GM12874 (cell line): Measurements from ENCODE around the gene ZFPM1.

Source experiments
- TF ChIP-seq, protein P1 (sequence below): IDR thresholded peaks from 2 replicates; pipeline ENCODE4 v1.5.1; 2011; ENCODE audit warnings: low read depth, mild to moderate bottlenecking, control low read depth, low read length, moderate library complexity; ENCODE audit not compliant: insufficient read depth

Gene ZFPM1

DNA sequence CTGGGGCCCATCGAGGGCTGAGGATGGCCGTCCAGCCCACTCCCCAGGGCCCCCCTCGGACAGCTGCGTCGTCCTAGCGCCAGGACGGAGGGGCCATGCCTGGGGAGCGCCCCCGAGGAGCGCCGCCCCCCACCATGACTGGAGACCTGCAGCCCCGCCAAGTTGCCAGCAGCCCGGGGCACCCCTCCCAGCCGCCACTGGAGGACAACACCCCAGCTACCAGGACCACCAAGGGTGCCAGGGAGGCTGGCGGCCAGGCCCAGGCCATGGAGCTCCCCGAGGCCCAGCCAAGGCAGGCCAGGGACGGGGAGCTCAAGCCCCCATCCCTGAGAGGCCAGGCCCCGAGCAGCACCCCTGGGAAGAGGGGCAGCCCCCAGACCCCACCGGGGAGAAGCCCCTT is 25.7 kb upstream of the ZFPM1 start:
- TF ChIP-seq, protein P1, sequence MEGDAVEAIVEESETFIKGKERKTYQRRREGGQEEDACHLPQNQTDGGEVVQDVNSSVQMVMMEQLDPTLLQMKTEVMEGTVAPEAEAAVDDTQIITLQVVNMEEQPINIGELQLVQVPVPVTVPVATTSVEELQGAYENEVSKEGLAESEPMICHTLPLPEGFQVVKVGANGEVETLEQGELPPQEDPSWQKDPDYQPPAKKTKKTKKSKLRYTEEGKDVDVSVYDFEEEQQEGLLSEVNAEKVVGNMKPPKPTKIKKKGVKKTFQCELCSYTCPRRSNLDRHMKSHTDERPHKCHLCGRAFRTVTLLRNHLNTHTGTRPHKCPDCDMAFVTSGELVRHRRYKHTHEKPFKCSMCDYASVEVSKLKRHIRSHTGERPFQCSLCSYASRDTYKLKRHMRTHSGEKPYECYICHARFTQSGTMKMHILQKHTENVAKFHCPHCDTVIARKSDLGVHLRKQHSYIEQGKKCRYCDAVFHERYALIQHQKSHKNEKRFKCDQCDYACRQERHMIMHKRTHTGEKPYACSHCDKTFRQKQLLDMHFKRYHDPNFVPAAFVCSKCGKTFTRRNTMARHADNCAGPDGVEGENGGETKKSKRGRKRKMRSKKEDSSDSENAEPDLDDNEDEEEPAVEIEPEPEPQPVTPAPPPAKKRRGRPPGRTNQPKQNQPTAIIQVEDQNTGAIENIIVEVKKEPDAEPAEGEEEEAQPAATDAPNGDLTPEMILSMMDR, result no peak

- TF ChIP-seq, protein P1, result no peak
Observed at GRCh38 chr16:88428156-88428555, 24.9 kb upstream of the ZFPM1 start.

GRCh38 chr16:88428616-88429386 is 24.3 kb upstream of the ZFPM1 start:
- TF ChIP-seq, protein P1, result no peak

- TF ChIP-seq, protein P1, result no peak
Observed at GRCh38 chr16:88429387-88430184, 23.5 kb upstream of the ZFPM1 start.

- TF ChIP-seq, protein P1, result no peak
Observed at GRCh38 chr16:88430185-88430523, 22.9 kb upstream of the ZFPM1 start.

DNA sequence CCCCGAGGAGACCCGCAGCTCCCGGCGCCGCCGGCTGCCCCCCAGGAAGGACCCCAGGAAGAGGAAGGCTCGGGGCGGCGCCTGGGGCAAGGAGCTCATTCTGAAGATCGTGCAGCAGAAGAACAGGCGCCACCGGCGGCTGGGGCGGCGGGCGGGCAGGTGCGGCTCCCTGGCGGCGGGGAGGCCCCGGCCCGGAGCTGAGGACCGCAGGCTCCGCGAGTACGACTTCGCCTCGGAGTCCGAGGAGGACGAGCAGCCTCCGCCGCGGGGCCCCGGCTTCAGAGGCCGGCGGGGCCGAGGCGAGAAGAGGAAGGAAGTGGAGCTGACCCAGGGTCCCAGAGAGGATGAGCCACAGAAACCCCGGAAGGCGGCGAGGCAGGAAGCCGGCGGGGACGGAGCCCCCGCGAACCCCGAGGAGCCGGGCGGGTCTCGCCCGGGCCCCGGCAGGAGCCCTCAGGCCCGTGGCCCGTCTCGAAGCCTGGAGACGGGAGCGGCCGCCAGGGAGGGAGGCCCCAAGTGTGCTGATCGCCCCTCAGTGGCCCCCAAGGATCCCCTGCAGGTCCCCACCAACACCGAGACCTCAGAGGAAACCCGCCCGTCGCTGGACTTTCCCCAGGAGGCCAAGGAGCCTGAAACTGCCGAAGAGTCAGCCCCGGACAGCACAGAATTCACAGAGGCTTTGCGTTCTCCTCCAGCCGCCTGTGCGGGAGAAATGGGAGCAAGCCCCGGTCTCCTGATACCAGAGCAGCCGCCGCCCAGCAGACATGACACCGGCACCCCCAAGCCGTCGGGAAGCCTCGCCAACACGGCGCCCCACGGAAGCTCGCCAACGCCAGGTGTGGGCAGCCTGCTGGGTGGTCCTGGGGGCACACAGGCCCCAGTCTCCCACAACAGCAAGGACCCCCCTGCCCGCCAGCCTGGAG is 22.3 kb upstream of the ZFPM1 start:
- TF ChIP-seq, protein P1, result no peak

- TF ChIP-seq, protein P1, result no peak
Observed at GRCh38 chr16:88431651-88432050, 21.4 kb upstream of the ZFPM1 start.
